ENCODE data around the gene KRAS. TPM values are rescaled to one million over a fixed set of nuclear protein-coding genes. Genes with fewer than 3 reads are reported as not detected.

KRAS gene
- total RNA-seq, 2 experiments from 2014 or later = 8.6 to 39.1 TPM

- intact Hi-C loops (cut with micrococcal nuclease; ENCODE audit: unreplicated experiment) = no loop called here
- ChIA-PET CTCF (ENCODE audit: unreplicated experiment) (no interaction called here), POLR2A (interaction anchor here (1.0 to 1.3 kb wide), 2 partner anchors 130 to 176 kb away, joined by 3 read pairs; no protein-coding TSS in a partner anchor)
- TF ChIP-seq EZH2phosphoT487 (IDR thresholded peaks at IDR 0.05; ENCODE audit: borderline replicate concordance, low read depth, low read length) = no peak
- TF ChIP-seq CTCF (conservative IDR thresholded peaks at IDR 0.05; ENCODE audit: low read length) = no peak
- Histone ChIP-seq H3K79me2 (ENCODE audit: insufficient read depth, low read depth, low read length) (peaks cover 38% of the 10 kb centered on the region; the same call in 1 of the 2 replicates), H3K9me2 (ENCODE audit: insufficient read depth, low read length) (no peaks in the 10 kb centered on the region), H3K36me3 (ENCODE audit: insufficient read depth, low read length) (peaks cover 78% of the 10 kb centered on the region), H2AFZ (ENCODE audit: low read length) (no peak overlapping the region), H3K4me2 (ENCODE audit: low read length) (no peak overlapping the region), H3K9me3 (ENCODE audit: low read length) (no peaks in the 10 kb centered on the region), H3K4me3 (ENCODE audit: low read depth, low read length, poor library complexity, severe bottlenecking) (no peak overlapping the region), H4K20me1 (ENCODE audit: insufficient read depth, low read length) (no peaks in the 10 kb centered on the region), H3K4me1 (ENCODE audit: insufficient read depth, low read length, poor library complexity, severe bottlenecking) (peaks cover 5% of the 10 kb centered on the region), H3K27ac (ENCODE audit: low read depth, low read length, poor library complexity, severe bottlenecking) (no peak overlapping the region)
- BruUV-seq (replicated peaks) = no TSS peak
- no peak for DNase-seq (ENCODE audit: low spot score)
Measured at GRCh38 chr12:25236190-25236589, 14.5 kb downstream of the KRAS start.

- no peak for DNase-seq (ENCODE audit: low spot score)
- Histone ChIP-seq H2AFZ (ENCODE audit: low read length) (no peak overlapping the region), H3K27ac (ENCODE audit: low read depth, low read length, poor library complexity, severe bottlenecking) (no peak overlapping the region), H3K79me2 (ENCODE audit: insufficient read depth, low read depth, low read length) (0 out of 2 replicates have a peak, but pooled peaks cover 3% of the 10 kb centered on the region), H3K4me3 (ENCODE audit: low read depth, low read length, poor library complexity, severe bottlenecking) (no peak overlapping the region), H4K20me1 (ENCODE audit: insufficient read depth, low read length) (no peaks in the 10 kb centered on the region), H3K4me1 (ENCODE audit: insufficient read depth, low read length, poor library complexity, severe bottlenecking) (no peaks in the 10 kb centered on the region), H3K9me2 (ENCODE audit: insufficient read depth, low read length) (no peaks in the 10 kb centered on the region), H3K4me2 (ENCODE audit: low read length) (no peak overlapping the region), H3K36me3 (ENCODE audit: insufficient read depth, low read length) (peaks cover 51% of the 10 kb centered on the region), H3K9me3 (ENCODE audit: low read length) (no peaks in the 10 kb centered on the region)
- intact Hi-C loops (cut with micrococcal nuclease; ENCODE audit: unreplicated experiment) = no loop called here
- CTCF ChIA-PET (ENCODE audit: unreplicated experiment) = no interaction called here
- POLR2A ChIA-PET = no interaction called here
- BruUV-seq (replicated peaks) = no TSS peak
- no peak for TF ChIP-seq EZH2phosphoT487 (IDR thresholded peaks at IDR 0.05; ENCODE audit: borderline replicate concordance, low read depth, low read length)
- TF ChIP-seq CTCF (conservative IDR thresholded peaks at IDR 0.05; ENCODE audit: low read length) = no peak
Measured at GRCh38 chr12:25213338-25213737, 37.4 kb downstream of the KRAS start.

- no peaks in the 10 kb centered on the region for H3K9me2 ChIP-seq (ENCODE audit: insufficient read depth, low read length)
- intact Hi-C loops (cut with micrococcal nuclease; ENCODE audit: unreplicated experiment) = no loop called here
- peaks cover 51% of the 10 kb centered on the region for H3K36me3 ChIP-seq (ENCODE audit: insufficient read depth, low read length)
- no TSS peak for BruUV-seq (replicated peaks)
- no peak overlapping the region for H3K27ac ChIP-seq (ENCODE audit: low read depth, low read length, poor library complexity, severe bottlenecking)
- H3K9me3 ChIP-seq (ENCODE audit: low read length) = no peaks in the 10 kb centered on the region
- H3K4me3 ChIP-seq (ENCODE audit: low read depth, low read length, poor library complexity, severe bottlenecking) = no peak overlapping the region
- H3K4me1 ChIP-seq (ENCODE audit: insufficient read depth, low read length, poor library complexity, severe bottlenecking) = no peaks in the 10 kb centered on the region
- no peak overlapping the region for H2AFZ ChIP-seq (ENCODE audit: low read length)
- no peak overlapping the region for H3K4me2 ChIP-seq (ENCODE audit: low read length)
- no peak for DNase-seq (ENCODE audit: low spot score)
- H3K79me2 ChIP-seq (ENCODE audit: insufficient read depth, low read depth, low read length) = no peaks in the 10 kb centered on the region
- POLR2A ChIA-PET = interaction anchor here (0.6 kb wide), 1 partner anchor 204 kb away, joined by 5 read pairs; no protein-coding TSS in a partner anchor
- TF ChIP-seq EZH2phosphoT487 (IDR thresholded peaks at IDR 0.05; ENCODE audit: borderline replicate concordance, low read depth, low read length) = no peak
- TF ChIP-seq CTCF (conservative IDR thresholded peaks at IDR 0.05; ENCODE audit: low read length) = no peak
- CTCF ChIA-PET (ENCODE audit: unreplicated experiment) = no interaction called here
- no peaks in the 10 kb centered on the region for H4K20me1 ChIP-seq (ENCODE audit: insufficient read depth, low read length)
Measured at GRCh38 chr12:25208554-25208953, 42.2 kb downstream of the KRAS start.

All from OCI-LY7 (cell line).